CD4-positive, alpha-beta T cell (primary cell): ENCODE measurements around the gene RAB24. TPM values are rescaled to one million over a fixed set of nuclear protein-coding genes. Genes with fewer than 3 reads are reported as not detected.

Source experiments
- ATAC-seq: fragments of 200-7000 bp; cut with Tn5 transposase; one replicate; pipeline ENCODE4 v1.10.0; 2022; ENCODE audit warnings: mild to moderate bottlenecking; ENCODE audit not compliant: poor library complexity
- CTCF ChIA-PET: fragments of 350-600 bp; sonication (Branson Sonifier 250); formaldehyde crosslinking; loops from one replicate; lab custom pipeline; 2021; ENCODE audit warnings: antibody characterized with exemption, inconsistent platforms; lab: Charles Lee
- POLR2A ChIA-PET: fragments of 350-600 bp; sonication (Branson Sonifier 250); formaldehyde crosslinking; loops from one replicate; lab custom pipeline; 2021; ENCODE audit warnings: antibody characterized with exemption, inconsistent platforms; lab: Charles Lee
- DNase-seq, 14 experiments: peaks; one replicate each; pipeline ENCODE4 v3.0.0-alpha.2; 2013 to 2020; ENCODE audit warnings: mixed read lengths in 2 of 14
- H3K27ac ChIP-seq, 2 donors: one replicate each; pipeline versions ENCODE4 v1.5.1 to v1.7.0; 2013; ENCODE audit warnings: low read length in 2 of 2, low read depth in 1 of 2, mild to moderate bottlenecking in 1 of 2
- H3K27me3 ChIP-seq, 2 experiments: 1 replicate in 1 of 2; 2 replicates in 1 of 2; pipeline versions ENCODE4 v1.6.1 to v1.7.0; 2013; ENCODE audit warnings: low read length in 2 of 2, control low read depth in 1 of 2, mild to moderate bottlenecking in 1 of 2, moderate library complexity in 1 of 2; ENCODE audit not compliant: insufficient read depth in 2 of 2, control insufficient read depth in 1 of 2
- H3K36me3 ChIP-seq: one replicate; pipeline ENCODE4 v1.6.1; 2013; ENCODE audit warnings: low read length, control low read depth; ENCODE audit not compliant: insufficient read depth
- H3K4me1 ChIP-seq: one replicate; pipeline ENCODE4 v1.6.1; 2013; ENCODE audit warnings: low read length, control low read depth; ENCODE audit not compliant: insufficient read depth
- H3K4me3 ChIP-seq: one replicate; pipeline ENCODE4 v1.5.1; 2013; ENCODE audit warnings: mild to moderate bottlenecking, low read length, moderate library complexity
- H3K9me3 ChIP-seq, 2 experiments: 1 replicate in 1 of 2; 2 replicates in 1 of 2; pipeline versions ENCODE4 v1.6.1 to v1.7.0; 2013; ENCODE audit warnings: low read length in 2 of 2, mild to moderate bottlenecking in 2 of 2, control low read depth in 1 of 2, moderate library complexity in 1 of 2; ENCODE audit not compliant: control insufficient read depth in 1 of 2, insufficient read depth in 1 of 2
- H3K27ac Mint-ChIP-seq: one replicate; pipeline ENCODE4 v1.8.0; 2020; ENCODE audit warnings: mixed read lengths
- H3K27me3 Mint-ChIP-seq: one replicate; pipeline ENCODE4 v1.8.0; 2021; ENCODE audit warnings: mixed read lengths
- H3K36me3 Mint-ChIP-seq: one replicate; pipeline ENCODE4 v1.8.0; 2021; ENCODE audit warnings: low read depth, mixed read lengths
- H3K4me1 Mint-ChIP-seq: one replicate; pipeline ENCODE4 v1.8.0; 2021; ENCODE audit warnings: low read depth, mixed read lengths
- H3K4me3 Mint-ChIP-seq: one replicate; pipeline ENCODE4 v1.8.0; 2020; ENCODE audit warnings: mild to moderate bottlenecking, mixed read lengths
- H3K9me3 Mint-ChIP-seq: one replicate; pipeline ENCODE4 v1.8.0; 2020; ENCODE audit warnings: mixed read lengths
- intact Hi-C, 2 experiments: fragments of 100-400 bp; cut with DNase I in 1 of 2; cut with micrococcal nuclease in 1 of 2; formaldehyde crosslinking; loops; one replicate each; pipeline versions ENCODE4 v1.15.1 to v1.9.0; 2023 to 2025; cut with DNase I, micrococcal nuclease
- total RNA-seq, 174 experiments: library from RNA in 2 of 174; stranded (reverse) in 2 of 174; gene quantifications; one replicate each; pipeline ENCODE4 v1.2.3 and lab custom pipeline; 2021 to 2026
- TF ChIP-seq, protein P1 (sequence below): fragments of 200-600 bp; IDR thresholded peaks from one replicate; pipeline ENCODE4 v1.8.0; 2022; ENCODE audit warnings: antibody characterized with exemption, mild to moderate bottlenecking

The RAB24 gene
- total RNA-seq, 2 experiments from 2014 or later, result 17.0 to 18.0 TPM

DNA sequence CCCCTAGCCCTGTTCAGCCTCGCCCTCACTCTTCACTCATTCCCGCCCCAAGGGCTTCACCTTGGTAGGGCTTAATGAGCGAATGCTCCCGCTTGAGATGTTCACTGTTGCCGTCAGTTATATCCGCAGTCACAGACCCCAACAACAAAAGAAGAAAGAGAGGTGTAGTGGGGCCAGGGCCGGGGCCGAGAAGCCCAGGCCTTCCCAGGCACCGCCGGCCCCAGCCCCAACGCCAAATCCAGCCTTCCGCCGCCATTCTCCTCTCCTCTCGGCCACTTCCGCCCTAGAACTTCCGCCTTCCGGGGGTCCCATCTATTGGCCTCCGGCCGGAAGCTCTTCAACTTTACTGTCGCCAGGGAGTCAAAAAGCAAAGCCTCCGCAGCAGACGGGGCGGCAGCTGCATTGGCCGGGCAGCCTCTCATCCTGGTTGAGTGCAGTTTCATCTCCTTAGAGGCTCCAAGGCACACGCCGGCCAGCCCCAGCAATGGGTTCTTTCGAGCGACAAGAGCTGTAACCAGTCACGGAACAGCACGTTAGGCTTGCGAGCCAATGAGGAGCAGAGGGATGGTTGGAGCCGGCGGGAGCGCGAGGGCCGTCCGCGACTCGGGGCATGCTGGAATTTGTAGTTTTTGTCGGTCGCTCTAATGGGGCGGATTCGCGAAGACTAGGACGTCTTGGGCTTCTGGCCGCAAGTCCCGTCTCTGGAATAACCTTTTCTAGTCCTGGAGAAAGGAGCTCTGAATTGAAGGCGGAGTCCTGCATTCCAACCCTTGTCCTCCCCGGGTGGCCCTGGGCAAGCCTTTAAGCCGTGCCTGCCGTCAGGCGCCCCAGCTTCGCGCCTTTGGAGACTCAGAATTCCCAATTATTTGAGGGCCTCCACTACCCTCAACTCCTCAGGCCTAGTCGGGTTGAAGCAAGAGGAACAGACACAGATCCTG lies 48.1 kb upstream of the RAB24 start, which contains the start of gene LMAN2:
Gene LMAN2 (minus strand): TSS at position 277 of the 938 bp plus-strand sequence. CDS start 21 bp downstream, at position 256.
- intact Hi-C loops, result loop anchor here in 1 of 2 experiments (1.0 to 10.0 kb wide), 4 partner anchors 219 to 967 kb away; partner anchors contain the start of genes B4GALT7, HIGD2A, NHP2 and NOP16

DNA sequence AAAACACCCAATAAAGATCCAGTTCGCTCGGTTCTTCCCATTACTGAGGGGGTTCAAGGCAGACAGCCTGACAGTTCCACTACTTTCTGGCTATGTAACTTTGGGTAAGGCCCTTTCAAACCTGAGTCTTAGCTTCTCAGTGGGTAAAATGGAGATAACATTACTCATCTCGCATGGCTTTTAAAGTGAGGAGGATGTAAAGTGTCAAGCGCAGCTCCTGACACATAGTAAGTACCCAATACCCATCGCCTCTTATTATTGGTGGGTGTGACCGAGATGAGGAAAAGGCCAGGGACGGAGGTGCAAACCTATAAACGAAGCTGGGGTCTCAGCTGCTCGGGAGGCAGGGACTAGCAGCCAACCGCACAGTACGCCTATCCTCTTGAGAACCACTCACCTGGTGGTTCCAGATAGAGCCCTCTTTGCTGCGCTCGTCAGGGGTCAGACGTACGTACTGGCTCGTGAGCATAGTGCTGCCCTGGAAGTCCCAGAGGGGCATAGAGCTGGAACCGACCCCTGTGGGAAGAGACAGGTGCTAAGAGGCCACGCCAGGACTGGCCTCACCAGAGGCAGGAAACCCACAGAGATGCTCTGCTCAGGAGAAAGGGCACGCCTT lies 47.4 kb upstream of the RAB24 start:
- H3K4me3 Mint-ChIP-seq, result peak overlapping the region; percentile 95
- no peaks in the 10 kb centered on the region for H3K9me3 Mint-ChIP-seq
- H3K4me1 Mint-ChIP-seq, result peaks cover 71% of the 10 kb centered on the region
- peak overlapping the region; percentile 95 for H3K4me3 ChIP-seq
- no peaks in the 10 kb centered on the region for H3K9me3 ChIP-seq
- peak overlapping the region; percentile 85 to 95 for H3K27ac ChIP-seq
- TF ChIP-seq, protein P1, sequence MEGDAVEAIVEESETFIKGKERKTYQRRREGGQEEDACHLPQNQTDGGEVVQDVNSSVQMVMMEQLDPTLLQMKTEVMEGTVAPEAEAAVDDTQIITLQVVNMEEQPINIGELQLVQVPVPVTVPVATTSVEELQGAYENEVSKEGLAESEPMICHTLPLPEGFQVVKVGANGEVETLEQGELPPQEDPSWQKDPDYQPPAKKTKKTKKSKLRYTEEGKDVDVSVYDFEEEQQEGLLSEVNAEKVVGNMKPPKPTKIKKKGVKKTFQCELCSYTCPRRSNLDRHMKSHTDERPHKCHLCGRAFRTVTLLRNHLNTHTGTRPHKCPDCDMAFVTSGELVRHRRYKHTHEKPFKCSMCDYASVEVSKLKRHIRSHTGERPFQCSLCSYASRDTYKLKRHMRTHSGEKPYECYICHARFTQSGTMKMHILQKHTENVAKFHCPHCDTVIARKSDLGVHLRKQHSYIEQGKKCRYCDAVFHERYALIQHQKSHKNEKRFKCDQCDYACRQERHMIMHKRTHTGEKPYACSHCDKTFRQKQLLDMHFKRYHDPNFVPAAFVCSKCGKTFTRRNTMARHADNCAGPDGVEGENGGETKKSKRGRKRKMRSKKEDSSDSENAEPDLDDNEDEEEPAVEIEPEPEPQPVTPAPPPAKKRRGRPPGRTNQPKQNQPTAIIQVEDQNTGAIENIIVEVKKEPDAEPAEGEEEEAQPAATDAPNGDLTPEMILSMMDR, result no peak
- H3K27ac Mint-ChIP-seq, result peak overlapping the region; percentile 98
- intact Hi-C loops, result loop anchor here in 1 of 2 experiments (1.0 to 10.0 kb wide), 4 partner anchors 219 to 966 kb away; partner anchors contain the start of genes B4GALT7, HIGD2A, NHP2 and NOP16
- DNase-seq (no peak), ATAC-seq (no peak)
- peaks cover 57% of the 10 kb centered on the region for H3K4me1 ChIP-seq
- H3K27me3 ChIP-seq, result no peaks in the 10 kb centered on the region
- no peaks in the 10 kb centered on the region for H3K27me3 Mint-ChIP-seq
- H3K36me3 ChIP-seq, result peaks cover 31% of the 10 kb centered on the region
- ChIA-PET POLR2A (interaction anchor here (1.0 to 2.5 kb wide), 16 partner anchors 9 to 242 kb away, joined by 3 to 17 read pairs (median 8); partner anchors contain the start of genes GRK6, PRELID1, RAB24 and TMED9), CTCF (interaction anchor here (1.0 to 2.0 kb wide), 6 partner anchors 18 to 103 kb away, joined by 3 to 13 read pairs (median 5); no protein-coding TSS in a partner anchor)
- H3K36me3 Mint-ChIP-seq, result peaks cover 46% of the 10 kb centered on the region

More for the DNA sequence above, 48.1 kb upstream of the RAB24 start, which contains the start of gene LMAN2:
- peak within 1 kb of the TSS; percentile 98 for H3K27ac Mint-ChIP-seq
- peak; percentile 83 to 96 (median 86) for DNase-seq
- no peaks in the 10 kb centered on the region for H3K27me3 ChIP-seq
- H3K36me3 Mint-ChIP-seq, result peaks cover 38% of the 10 kb centered on the region
- peak within 1 kb of the TSS; percentile 95 for H3K4me3 Mint-ChIP-seq
- H3K27me3 Mint-ChIP-seq, result no peaks in the 10 kb centered on the region
- peak within 1 kb of the TSS; percentile 95 for H3K4me3 ChIP-seq
- ATAC-seq, result peak; percentile 99
- H3K9me3 Mint-ChIP-seq, result no peaks in the 10 kb centered on the region
- peaks cover 71% of the 10 kb centered on the region for H3K4me1 Mint-ChIP-seq
- H3K4me1 ChIP-seq, result peaks cover 63% of the 10 kb centered on the region
- TF ChIP-seq, protein P1, result no peak
- H3K9me3 ChIP-seq, result no peaks in the 10 kb centered on the region
- peaks cover 28% of the 10 kb centered on the region for H3K36me3 ChIP-seq
- CTCF ChIA-PET, result interaction anchor here (1.0 to 2.0 kb wide), 9 partner anchors 17 to 106 kb away, joined by 3 to 13 read pairs (median 5); no protein-coding TSS in a partner anchor
- POLR2A ChIA-PET, result interaction anchor here (0.8 to 2.5 kb wide), 21 partner anchors 8 to 814 kb away, joined by 3 to 17 read pairs (median 5); partner anchors contain the start of genes GRK6, PRELID1, RAB24 and RNF44
- H3K27ac ChIP-seq, result peak within 1 kb of the TSS; percentile 85 to 95

DNA sequence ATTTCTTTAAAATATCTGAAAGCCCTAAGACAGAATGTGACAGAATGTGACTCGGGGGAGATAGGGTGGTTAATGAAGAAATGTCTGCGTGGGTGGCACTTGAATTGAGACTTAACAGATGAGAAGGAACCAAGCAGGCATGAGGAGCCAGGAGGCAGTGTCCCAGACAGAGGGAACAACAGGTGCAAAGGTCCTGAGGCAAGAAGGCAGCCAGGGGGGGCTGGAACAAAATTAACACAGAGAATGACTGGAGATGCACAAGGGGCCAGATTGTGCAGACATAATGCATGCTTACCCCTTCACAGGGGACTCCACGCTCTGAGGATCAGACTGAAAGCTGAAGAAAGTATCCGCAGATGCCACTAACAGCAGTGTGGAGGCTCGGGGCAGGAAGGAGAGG lies 46.2 kb upstream of the RAB24 start:
- H3K27me3 Mint-ChIP-seq, result no peaks in the 10 kb centered on the region

More for the DNA sequence above, 46.2 kb upstream of the RAB24 start:
- DNase-seq (no peak), ATAC-seq (no peak)
- Histone ChIP-seq H3K36me3 (peaks cover 32% of the 10 kb centered on the region), H3K4me3 (no peak overlapping the region), H3K27me3 (no peaks in the 10 kb centered on the region), H3K4me1 (peaks cover 46% of the 10 kb centered on the region), H3K9me3 (no peaks in the 10 kb centered on the region), H3K27ac (no peak overlapping the region)
- intact Hi-C loops, result loop anchor here in 1 of 2 experiments (5.0 to 10.0 kb wide), 3 partner anchors 217 to 965 kb away; partner anchors contain the start of genes HIGD2A, NHP2, NOP16 and NSD1
- Mint-ChIP-seq H3K4me3 (peak overlapping the region; percentile 95), H3K4me1 (peaks cover 60% of the 10 kb centered on the region), H3K9me3 (no peaks in the 10 kb centered on the region), H3K36me3 (peaks cover 50% of the 10 kb centered on the region), H3K27ac (peak overlapping the region; percentile 98)
- TF ChIP-seq, protein P1, result no peak
- ChIA-PET POLR2A (no interaction called here), CTCF (interaction anchor here (1.2 to 1.6 kb wide), 2 partner anchors 31 to 41 kb away, joined by 4 to 5 read pairs; no protein-coding TSS in a partner anchor)
